ENCODE results near the gene MYO5A. TPM values are rescaled to one million over a fixed set of nuclear protein-coding genes. Genes with fewer than 3 reads are reported as not detected.
"Not testable (repeated sequence)": the region's sequence is repeated elsewhere in the genome, so short reads cannot be mapped to it uniquely, and the experiment has no call there.

The MYO5A gene
- total RNA-seq, 1 experiment from 2014 or later, result 21.8 TPM

DNA sequence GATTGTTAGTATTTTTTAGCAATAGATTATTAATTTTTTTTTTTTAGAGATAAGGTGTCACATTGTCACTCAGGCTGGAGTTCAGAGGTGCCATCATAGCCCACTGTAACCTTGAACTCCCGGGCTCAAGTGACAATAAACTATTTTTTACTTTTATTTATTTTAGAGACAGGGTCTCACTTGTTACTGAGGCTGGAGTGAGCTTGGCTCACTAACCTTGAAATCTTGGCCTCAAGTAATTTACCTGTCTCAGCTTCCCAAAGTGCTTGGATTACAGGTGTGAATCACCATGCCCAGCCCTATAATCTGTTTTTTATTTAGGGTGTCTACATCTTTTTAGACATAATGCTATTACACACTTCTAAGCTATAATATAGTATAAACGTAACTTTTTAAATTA, 48.0 kb upstream of the MYO5A start:
- no peak overlapping the region for H2AK5ac ChIP-seq (ENCODE audit: insufficient read length, low read length)
- H3K36me3 Mint-ChIP-seq (ENCODE audit: insufficient read depth in 1 of 3, low read depth in 3 of 3), result no peaks in the 10 kb centered on the region
- H2BK5ac ChIP-seq (ENCODE audit: insufficient read length, low read length), result no peak overlapping the region
- no peaks in the 10 kb centered on the region for H3K4me1 ChIP-seq (ENCODE audit: insufficient read depth, low read length)
- no peak overlapping the region for H3K23ac ChIP-seq (ENCODE audit: insufficient read length, low read depth, low read length)
- no peak overlapping the region for H3K27ac Mint-ChIP-seq
- no peaks in the 10 kb centered on the region for H3K79me2 ChIP-seq (ENCODE audit: insufficient read depth, low read length)
- no peak overlapping the region for H3K4me2 ChIP-seq (ENCODE audit: insufficient read depth, insufficient read length, low read length)
- no peak overlapping the region for H2BK15ac ChIP-seq (ENCODE audit: low read depth, low read length)
- no CpG with 5 or more reads among the region's 2 CpGs for WGBS (ENCODE audit: extremely low coverage, insufficient read length, low lambda C conversion rate)
- H3K23me2 ChIP-seq (ENCODE audit: insufficient read length, low read depth, low read length, poor library complexity, severe bottlenecking), result no peaks in the 10 kb centered on the region
- peaks cover 6% of the 10 kb centered on the region in 2 experiments for H3K4me1 Mint-ChIP-seq
- no peak overlapping the region for H3K4ac ChIP-seq (ENCODE audit: low read depth, low read length)
- no peaks in the 10 kb centered on the region for H3K9me3 ChIP-seq (ENCODE audit: control insufficient read depth, low read depth, low read length)
- no peak overlapping the region for H3K9ac ChIP-seq (ENCODE audit: extremely low read depth, insufficient read length, low read length)
- no peaks in the 10 kb centered on the region; a peak in 1 of 5 replicates for H3K9me3 Mint-ChIP-seq
- H2BK20ac ChIP-seq (ENCODE audit: low read depth, low read length, poor library complexity, severe bottlenecking), result no peak overlapping the region
- no peak overlapping the region for H3K14ac ChIP-seq (ENCODE audit: insufficient read depth, low read length)
- H3K4me3 Mint-ChIP-seq, result no peak overlapping the region
- no peaks in the 10 kb centered on the region for H3K79me1 ChIP-seq (ENCODE audit: insufficient read depth, low read depth, low read length, poor library complexity, severe bottlenecking)
- no peak overlapping the region for H3T11ph ChIP-seq (ENCODE audit: low read length)
- no peak overlapping the region for H2BK12ac ChIP-seq (ENCODE audit: insufficient read length, low read depth, low read length)
- H2BK120ac ChIP-seq (ENCODE audit: low read depth, low read length, poor library complexity, severe bottlenecking), result no peak overlapping the region
- no peak overlapping the region for H3K18ac ChIP-seq (ENCODE audit: insufficient read length, low read depth, low read length)
- no peak overlapping the region for H2AFZ ChIP-seq (ENCODE audit: low read length)
- no peak overlapping the region for H3K56ac ChIP-seq (ENCODE audit: insufficient read length, low read depth, low read length)
- no peak for DNase-seq
- no peak overlapping the region for H4K91ac ChIP-seq (ENCODE audit: insufficient read length, low read depth, low read length)
- no peak overlapping the region for H4K5ac ChIP-seq (ENCODE audit: insufficient read length, low read depth, low read length)
- H4K8ac ChIP-seq (replicated peaks; ENCODE audit: insufficient read length, low read depth, low read length), result no peak overlapping the region
- H3K27me3 ChIP-seq (ENCODE audit: insufficient read depth, low read length), result no peaks in the 10 kb centered on the region
- H3K27me3 Mint-ChIP-seq (ENCODE audit: low read depth), result no peaks in the 10 kb centered on the region
- no peaks in the 10 kb centered on the region for H4K20me1 ChIP-seq (ENCODE audit: control insufficient read depth, insufficient read depth, insufficient read length)
- H3K27ac ChIP-seq (ENCODE audit: insufficient read length, low read depth, low read length), result no peak overlapping the region
- no peak for TF ChIP-seq CTCF (conservative IDR thresholded peaks at IDR 0.05)

- not testable (repeated sequence) for H3K14ac ChIP-seq (ENCODE audit: insufficient read depth, low read length); H3K9me3 ChIP-seq (ENCODE audit: control insufficient read depth, low read depth, low read length); H2BK12ac ChIP-seq (ENCODE audit: insufficient read length, low read depth, low read length); H4K91ac ChIP-seq (ENCODE audit: insufficient read length, low read depth, low read length); H4K8ac ChIP-seq (replicated peaks; ENCODE audit: insufficient read length, low read depth, low read length); H3K27me3 Mint-ChIP-seq (ENCODE audit: low read depth); H3K4me3 Mint-ChIP-seq; H3K27ac Mint-ChIP-seq; H3K4me2 ChIP-seq (ENCODE audit: insufficient read depth, insufficient read length, low read length); H3K79me2 ChIP-seq (ENCODE audit: insufficient read depth, low read length); H2BK20ac ChIP-seq (ENCODE audit: low read depth, low read length, poor library complexity, severe bottlenecking); H3K79me1 ChIP-seq (ENCODE audit: insufficient read depth, low read depth, low read length, poor library complexity, severe bottlenecking); H3K4me1 Mint-ChIP-seq; H2BK120ac ChIP-seq (ENCODE audit: low read depth, low read length, poor library complexity, severe bottlenecking); H4K5ac ChIP-seq (ENCODE audit: insufficient read length, low read depth, low read length); H3T11ph ChIP-seq (ENCODE audit: low read length); H3K27me3 ChIP-seq (ENCODE audit: insufficient read depth, low read length); H3K56ac ChIP-seq (ENCODE audit: insufficient read length, low read depth, low read length); H3K9me3 Mint-ChIP-seq; H3K4ac ChIP-seq (ENCODE audit: low read depth, low read length); H3K18ac ChIP-seq (ENCODE audit: insufficient read length, low read depth, low read length); H3K23me2 ChIP-seq (ENCODE audit: insufficient read length, low read depth, low read length, poor library complexity, severe bottlenecking); H3K23ac ChIP-seq (ENCODE audit: insufficient read length, low read depth, low read length); H3K4me1 ChIP-seq (ENCODE audit: insufficient read depth, low read length); H3K36me3 Mint-ChIP-seq (ENCODE audit: insufficient read depth in 1 of 3, low read depth in 3 of 3); DNase-seq; H4K20me1 ChIP-seq (ENCODE audit: control insufficient read depth, insufficient read depth, insufficient read length); H3K27ac ChIP-seq (ENCODE audit: insufficient read length, low read depth, low read length); H2AK5ac ChIP-seq (ENCODE audit: insufficient read length, low read length); H3K9ac ChIP-seq (ENCODE audit: extremely low read depth, insufficient read length, low read length); H2AFZ ChIP-seq (ENCODE audit: low read length); H2BK5ac ChIP-seq (ENCODE audit: insufficient read length, low read length); H2BK15ac ChIP-seq (ENCODE audit: low read depth, low read length)
- WGBS (ENCODE audit: extremely low coverage, insufficient read length, low lambda C conversion rate), result no CpG with 5 or more reads among the region's 7 CpGs
These were observed 46.9 kb upstream of the MYO5A start for GRCh38 chr15:52575573-52575972.
